WTC11 (cell line): ENCODE results near the gene PITPNM3. TPM values are rescaled to one million over a fixed set of nuclear protein-coding genes. Genes with fewer than 3 reads are reported as not detected.
A peak's percentile ranks its signal among the peaks of the same experiment; 100 is the strongest.

Source experiments
- ATAC-seq: fragments of 200-7000 bp; cut with Tn5 transposase; 2 replicates; pipeline ENCODE4 v1.10.0; 2021; ENCODE audit warnings: mild to moderate bottlenecking, moderate library complexity
- CTCF ChIA-PET: fragments of 300-600 bp; sonication (Branson Sonifier 250); formaldehyde crosslinking; loops from one replicate; lab custom pipeline; 2021; ENCODE audit warnings: antibody characterized with exemption; lab: Charles Lee
- POLR2A ChIA-PET: fragments of 350-600 bp; sonication (Branson Sonifier 250); formaldehyde crosslinking; loops from one replicate; lab custom pipeline; 2021; ENCODE audit warnings: antibody characterized with exemption; lab: Charles Lee
- DNase-seq: peaks from one replicate; pipeline ENCODE4 v3.0.0; 2021; ENCODE audit warnings: low spot score
- H3K27ac Mint-ChIP-seq: 2 replicates; pipeline ENCODE4 v1.8.0; 2021; ENCODE audit warnings: mixed read lengths
- H3K27me3 Mint-ChIP-seq: 2 replicates; pipeline ENCODE4 v1.8.0; 2021; ENCODE audit warnings: low read depth, mild to moderate bottlenecking, moderate library complexity, mixed read lengths
- H3K36me3 Mint-ChIP-seq: 2 replicates; pipeline ENCODE4 v1.8.0; 2021; ENCODE audit warnings: mixed read lengths
- H3K4me1 Mint-ChIP-seq: 2 replicates; pipeline ENCODE4 v1.8.0; 2022; ENCODE audit warnings: mixed read lengths
- H3K4me3 Mint-ChIP-seq: 2 replicates; pipeline ENCODE4 v1.8.0; 2021; ENCODE audit warnings: mild to moderate bottlenecking, moderate library complexity, mixed read lengths
- H3K9me3 Mint-ChIP-seq: 2 replicates; pipeline ENCODE4 v1.8.0; 2021; ENCODE audit warnings: mixed read lengths
- EMX1 ChIP-seq: fragments of 250-450 bp; sonication (Bioruptor Pico); IDR thresholded peaks from 2 replicates; pipeline ENCODE4 v1.8.0; 2021; ENCODE audit warnings: mild to moderate bottlenecking
- GRHL2 ChIP-seq: fragments of 250-450 bp; sonication (Bioruptor Pico); IDR thresholded peaks from 2 replicates; pipeline ENCODE4 v1.8.0; 2022; ENCODE audit warnings: mild to moderate bottlenecking, moderate library complexity; ENCODE audit not compliant: insufficient replicate concordance, severe bottlenecking
- HMGA2 ChIP-seq: fragments of 250-450 bp; sonication (Bioruptor Pico); IDR thresholded peaks from 2 replicates; pipeline ENCODE4 v1.4.0; 2021; ENCODE audit warnings: mild to moderate bottlenecking, moderate library complexity
- JUN ChIP-seq: sonication (generic); formaldehyde crosslinking; IDR thresholded peaks from 2 replicates; pipeline ENCODE4 v1.8.0; 2023; ENCODE audit warnings: mild to moderate bottlenecking, missing genetic modification reagents
- OVOL2 ChIP-seq: fragments of 250-450 bp; sonication (Bioruptor Pico); IDR thresholded peaks from 2 replicates; pipeline ENCODE4 v1.9.0; 2021; ENCODE audit warnings: mild to moderate bottlenecking, borderline replicate concordance
- STAT6 ChIP-seq: sonication (generic); formaldehyde crosslinking; conservative IDR thresholded peaks from 2 replicates; pipeline ENCODE4 v1.8.1; 2023; ENCODE audit warnings: mild to moderate bottlenecking, low read depth, missing genetic modification reagents, moderate library complexity
- ZNF396 ChIP-seq: fragments of 250-450 bp; sonication (Bioruptor Pico); IDR thresholded peaks from 2 replicates; pipeline ENCODE4 v1.8.0; 2021; ENCODE audit warnings: mild to moderate bottlenecking, moderate library complexity, borderline replicate concordance
- ZNF425 ChIP-seq: fragments of 250-450 bp; sonication (Bioruptor Pico); conservative IDR thresholded peaks from 2 replicates; pipeline ENCODE4 v1.9.0; 2021; ENCODE audit warnings: mild to moderate bottlenecking
- ZNF671 ChIP-seq: fragments of 250-450 bp; sonication (Bioruptor Pico); IDR thresholded peaks from 2 replicates; pipeline ENCODE4 v1.8.0; 2021; ENCODE audit warnings: mild to moderate bottlenecking
- total RNA-seq: library from RNA; stranded (reverse); gene quantifications from 3 replicates; pipeline ENCODE4 v1.2.3, GENCODE V29; 2021
- TF ChIP-seq, protein P1 (sequence below): sonication (generic); formaldehyde crosslinking; IDR thresholded peaks from 2 replicates; pipeline ENCODE4 v1.8.0; 2022; ENCODE audit warnings: mild to moderate bottlenecking, missing genetic modification reagents
- TF ChIP-seq, protein P2 (sequence below): sonication (generic); formaldehyde crosslinking; IDR thresholded peaks from 2 replicates; pipeline ENCODE4 v1.8.0; 2022; ENCODE audit warnings: missing genetic modification reagents
- TF ChIP-seq, protein P3 (sequence below): sonication (generic); formaldehyde crosslinking; IDR thresholded peaks from 2 replicates; pipeline ENCODE4 v1.8.1; 2022; ENCODE audit warnings: low read depth, missing genetic modification reagents, borderline replicate concordance
- TF ChIP-seq, protein P4 (sequence below): sonication (generic); formaldehyde crosslinking; IDR thresholded peaks from 2 replicates; pipeline ENCODE4 v1.8.0; 2022; ENCODE audit warnings: mild to moderate bottlenecking, missing genetic modification reagents

Gene PITPNM3
- total RNA-seq, 1 experiment from 2014 or later = 2.8 TPM

GRCh38 chr17:6460531-6461161, 95.7 kb downstream of the PITPNM3 start (continued):
- TF ChIP-seq, protein P1, sequence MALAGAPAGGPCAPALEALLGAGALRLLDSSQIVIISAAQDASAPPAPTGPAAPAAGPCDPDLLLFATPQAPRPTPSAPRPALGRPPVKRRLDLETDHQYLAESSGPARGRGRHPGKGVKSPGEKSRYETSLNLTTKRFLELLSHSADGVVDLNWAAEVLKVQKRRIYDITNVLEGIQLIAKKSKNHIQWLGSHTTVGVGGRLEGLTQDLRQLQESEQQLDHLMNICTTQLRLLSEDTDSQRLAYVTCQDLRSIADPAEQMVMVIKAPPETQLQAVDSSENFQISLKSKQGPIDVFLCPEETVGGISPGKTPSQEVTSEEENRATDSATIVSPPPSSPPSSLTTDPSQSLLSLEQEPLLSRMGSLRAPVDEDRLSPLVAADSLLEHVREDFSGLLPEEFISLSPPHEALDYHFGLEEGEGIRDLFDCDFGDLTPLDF (CRISPR knock-in tag) = no peak

GRCh38 chr17:6458460-6458950, 97.8 kb downstream of the PITPNM3 start:
- no peak overlapping the region for H3K27ac Mint-ChIP-seq
- CTCF ChIA-PET = interaction anchor here (1.0 kb wide), 1 partner anchor 37 kb away, joined by 3 read pairs; no protein-coding TSS in a partner anchor
- TF ChIP-seq OVOL2 (CRISPR knock-in tag) (no peak), GRHL2 (no peak)
- POLR2A ChIA-PET = no interaction called here
- H3K36me3 Mint-ChIP-seq = no peaks in the 10 kb centered on the region
- H3K9me3 Mint-ChIP-seq = no peaks in the 10 kb centered on the region
- DNase-seq (no peak), ATAC-seq (no peak)
- no peak overlapping the region for H3K4me3 Mint-ChIP-seq
- H3K4me1 Mint-ChIP-seq = peaks cover 35% of the 10 kb centered on the region
- no peaks in the 10 kb centered on the region; the same call in 1 of the 2 replicates for H3K27me3 Mint-ChIP-seq

DNA sequence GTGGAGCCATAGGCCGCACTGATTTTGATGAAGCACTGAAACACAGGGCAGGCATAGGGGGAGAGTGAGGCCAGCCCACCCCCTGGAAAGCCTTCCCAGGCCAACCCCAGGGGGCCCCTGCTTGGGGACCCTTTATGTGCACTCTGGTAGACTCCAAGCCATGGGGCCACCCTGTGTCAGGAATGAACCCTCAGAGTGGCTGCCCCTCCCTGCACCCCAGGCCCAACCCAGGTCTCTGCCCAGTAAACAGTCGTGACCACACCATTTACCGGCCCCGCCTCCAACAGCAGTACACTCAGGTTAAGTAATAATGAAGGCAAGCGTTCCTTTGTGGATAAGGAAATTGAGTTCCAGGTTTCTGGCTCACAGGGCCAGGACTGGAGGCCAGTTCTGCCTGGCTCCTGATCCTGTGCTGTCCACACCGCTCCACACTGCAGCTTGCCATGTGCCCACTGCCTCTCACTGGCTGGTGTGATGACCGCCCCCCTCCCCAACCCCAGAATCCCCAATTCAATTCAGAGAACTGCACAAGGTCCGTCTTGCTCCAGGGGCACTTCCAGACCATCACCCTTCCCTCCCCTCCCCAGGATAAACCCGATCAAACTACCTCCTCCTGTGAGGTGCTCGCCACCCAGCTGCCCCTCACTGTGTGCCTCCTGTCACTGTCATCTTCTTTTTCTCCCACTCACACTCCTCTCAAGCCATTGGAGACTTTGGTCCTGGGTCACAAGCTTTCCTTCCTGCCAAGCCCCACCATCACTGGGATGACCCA, 98.5 kb downstream of the PITPNM3 start:
- no peak overlapping the region for H3K27ac Mint-ChIP-seq
- ATAC-seq (no peak), DNase-seq (no peak)
- no peaks in the 10 kb centered on the region; the same call in 1 of the 2 replicates for H3K27me3 Mint-ChIP-seq
- TF ChIP-seq, protein P2, sequence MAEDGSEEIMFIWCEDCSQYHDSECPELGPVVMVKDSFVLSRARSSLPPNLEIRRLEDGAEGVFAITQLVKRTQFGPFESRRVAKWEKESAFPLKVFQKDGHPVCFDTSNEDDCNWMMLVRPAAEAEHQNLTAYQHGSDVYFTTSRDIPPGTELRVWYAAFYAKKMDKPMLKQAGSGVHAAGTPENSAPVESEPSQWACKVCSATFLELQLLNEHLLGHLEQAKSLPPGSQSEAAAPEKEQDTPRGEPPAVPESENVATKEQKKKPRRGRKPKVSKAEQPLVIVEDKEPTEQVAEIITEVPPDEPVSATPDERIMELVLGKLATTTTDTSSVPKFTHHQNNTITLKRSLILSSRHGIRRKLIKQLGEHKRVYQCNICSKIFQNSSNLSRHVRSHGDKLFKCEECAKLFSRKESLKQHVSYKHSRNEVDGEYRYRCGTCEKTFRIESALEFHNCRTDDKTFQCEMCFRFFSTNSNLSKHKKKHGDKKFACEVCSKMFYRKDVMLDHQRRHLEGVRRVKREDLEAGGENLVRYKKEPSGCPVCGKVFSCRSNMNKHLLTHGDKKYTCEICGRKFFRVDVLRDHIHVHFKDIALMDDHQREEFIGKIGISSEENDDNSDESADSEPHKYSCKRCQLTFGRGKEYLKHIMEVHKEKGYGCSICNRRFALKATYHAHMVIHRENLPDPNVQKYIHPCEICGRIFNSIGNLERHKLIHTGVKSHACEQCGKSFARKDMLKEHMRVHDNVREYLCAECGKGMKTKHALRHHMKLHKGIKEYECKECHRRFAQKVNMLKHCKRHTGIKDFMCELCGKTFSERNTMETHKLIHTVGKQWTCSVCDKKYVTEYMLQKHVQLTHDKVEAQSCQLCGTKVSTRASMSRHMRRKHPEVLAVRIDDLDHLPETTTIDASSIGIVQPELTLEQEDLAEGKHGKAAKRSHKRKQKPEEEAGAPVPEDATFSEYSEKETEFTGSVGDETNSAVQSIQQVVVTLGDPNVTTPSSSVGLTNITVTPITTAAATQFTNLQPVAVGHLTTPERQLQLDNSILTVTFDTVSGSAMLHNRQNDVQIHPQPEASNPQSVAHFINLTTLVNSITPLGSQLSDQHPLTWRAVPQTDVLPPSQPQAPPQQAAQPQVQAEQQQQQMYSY (CRISPR knock-in tag) = peak; percentile 74
- no peak for TF ChIP-seq JUN
- no peaks in the 10 kb centered on the region for H3K36me3 Mint-ChIP-seq
- H3K9me3 Mint-ChIP-seq = no peaks in the 10 kb centered on the region
- POLR2A ChIA-PET = no interaction called here
- CTCF ChIA-PET = interaction anchor here (1.0 kb wide), 1 partner anchor 38 kb away, joined by 3 read pairs; no protein-coding TSS in a partner anchor
- H3K4me1 Mint-ChIP-seq = peaks cover 41% of the 10 kb centered on the region
- H3K4me3 Mint-ChIP-seq = no peak overlapping the region

GRCh38 chr17:6456914-6457687, 99.3 kb downstream of the PITPNM3 start:
- H3K27ac Mint-ChIP-seq = 0 out of 2 replicates have a peak overlapping the region, but pooled peaks have one; percentile 18
- no peaks in the 10 kb centered on the region for H3K9me3 Mint-ChIP-seq
- no peak for ATAC-seq
- H3K4me1 Mint-ChIP-seq = peaks cover 42% of the 10 kb centered on the region
- no peaks in the 10 kb centered on the region for H3K36me3 Mint-ChIP-seq
- ChIA-PET POLR2A (no interaction called here), CTCF (interaction anchor here (0.7 kb wide), 1 partner anchor 69 kb away, joined by 3 read pairs; no protein-coding TSS in a partner anchor)
- no peak for DNase-seq
- H3K27me3 Mint-ChIP-seq = no peaks in the 10 kb centered on the region; the same call in 1 of the 2 replicates
- H3K4me3 Mint-ChIP-seq = no peak overlapping the region
- no peak for TF ChIP-seq ZNF396
- no peak for TF ChIP-seq ZNF671 (CRISPR knock-in tag)
- TF ChIP-seq EMX1 (CRISPR knock-in tag) = no peak
- no peak for TF ChIP-seq STAT6
- no peak for TF ChIP-seq JUN
- TF ChIP-seq ZNF425 (CRISPR knock-in tag) = no peak
- TF ChIP-seq, protein P3, sequence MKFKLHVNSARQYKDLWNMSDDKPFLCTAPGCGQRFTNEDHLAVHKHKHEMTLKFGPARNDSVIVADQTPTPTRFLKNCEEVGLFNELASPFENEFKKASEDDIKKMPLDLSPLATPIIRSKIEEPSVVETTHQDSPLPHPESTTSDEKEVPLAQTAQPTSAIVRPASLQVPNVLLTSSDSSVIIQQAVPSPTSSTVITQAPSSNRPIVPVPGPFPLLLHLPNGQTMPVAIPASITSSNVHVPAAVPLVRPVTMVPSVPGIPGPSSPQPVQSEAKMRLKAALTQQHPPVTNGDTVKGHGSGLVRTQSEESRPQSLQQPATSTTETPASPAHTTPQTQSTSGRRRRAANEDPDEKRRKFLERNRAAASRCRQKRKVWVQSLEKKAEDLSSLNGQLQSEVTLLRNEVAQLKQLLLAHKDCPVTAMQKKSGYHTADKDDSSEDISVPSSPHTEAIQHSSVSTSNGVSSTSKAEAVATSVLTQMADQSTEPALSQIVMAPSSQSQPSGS = no peak
- TF ChIP-seq, protein P4, sequence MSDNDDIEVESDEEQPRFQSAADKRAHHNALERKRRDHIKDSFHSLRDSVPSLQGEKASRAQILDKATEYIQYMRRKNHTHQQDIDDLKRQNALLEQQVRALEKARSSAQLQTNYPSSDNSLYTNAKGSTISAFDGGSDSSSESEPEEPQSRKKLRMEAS = no peak
- no peak for TF ChIP-seq HMGA2
